Activated naive CD4-positive, alpha-beta T cell treated with anti-CD3 and anti-CD28 coated beads, Interleukin-2, amount 50 U/mL, for 72 hours (primary cell): ENCODE measurements around the gene AKAP8. TPM values are rescaled to one million over a fixed set of nuclear protein-coding genes. Genes with fewer than 3 reads are reported as not detected.
A peak's percentile ranks its signal among the peaks of the same experiment; 100 is the strongest.

Experiments used
- ATAC-seq, 2 donors: fragments of 150-1000 bp; cut with Tn5 transposase; 2 replicates each; pipeline ENCODE4 v1.10.0; 2021; ENCODE audit warnings: mild to moderate bottlenecking in 2 of 2, moderate library complexity in 2 of 2
- DNase-seq, 2 donors: peaks; one replicate each; pipeline ENCODE4 v3.0.0; 2021 to 2022; ENCODE audit warnings: low spot score in 2 of 2
- H3K27ac Mint-ChIP-seq, 2 donors: one replicate each; pipeline ENCODE4 v1.8.0; 2022; ENCODE audit warnings: mild to moderate bottlenecking in 2 of 2, mixed read lengths in 2 of 2
- H3K36me3 Mint-ChIP-seq, 2 donors: one replicate each; pipeline ENCODE4 v1.8.0; 2022; ENCODE audit warnings: mixed read lengths in 2 of 2
- H3K9me3 Mint-ChIP-seq, 2 donors: one replicate each; pipeline ENCODE4 v1.8.0; 2022; ENCODE audit warnings: mixed read lengths in 2 of 2
- total RNA-seq, 2 donors: library from RNA; stranded (reverse); gene quantifications; one replicate each; pipeline ENCODE4 v1.2.3, GENCODE V29; 2022

The AKAP8 gene
- 10 to 100 TPM; 41.1 to 51.4 TPM for total RNA-seq

DNA sequence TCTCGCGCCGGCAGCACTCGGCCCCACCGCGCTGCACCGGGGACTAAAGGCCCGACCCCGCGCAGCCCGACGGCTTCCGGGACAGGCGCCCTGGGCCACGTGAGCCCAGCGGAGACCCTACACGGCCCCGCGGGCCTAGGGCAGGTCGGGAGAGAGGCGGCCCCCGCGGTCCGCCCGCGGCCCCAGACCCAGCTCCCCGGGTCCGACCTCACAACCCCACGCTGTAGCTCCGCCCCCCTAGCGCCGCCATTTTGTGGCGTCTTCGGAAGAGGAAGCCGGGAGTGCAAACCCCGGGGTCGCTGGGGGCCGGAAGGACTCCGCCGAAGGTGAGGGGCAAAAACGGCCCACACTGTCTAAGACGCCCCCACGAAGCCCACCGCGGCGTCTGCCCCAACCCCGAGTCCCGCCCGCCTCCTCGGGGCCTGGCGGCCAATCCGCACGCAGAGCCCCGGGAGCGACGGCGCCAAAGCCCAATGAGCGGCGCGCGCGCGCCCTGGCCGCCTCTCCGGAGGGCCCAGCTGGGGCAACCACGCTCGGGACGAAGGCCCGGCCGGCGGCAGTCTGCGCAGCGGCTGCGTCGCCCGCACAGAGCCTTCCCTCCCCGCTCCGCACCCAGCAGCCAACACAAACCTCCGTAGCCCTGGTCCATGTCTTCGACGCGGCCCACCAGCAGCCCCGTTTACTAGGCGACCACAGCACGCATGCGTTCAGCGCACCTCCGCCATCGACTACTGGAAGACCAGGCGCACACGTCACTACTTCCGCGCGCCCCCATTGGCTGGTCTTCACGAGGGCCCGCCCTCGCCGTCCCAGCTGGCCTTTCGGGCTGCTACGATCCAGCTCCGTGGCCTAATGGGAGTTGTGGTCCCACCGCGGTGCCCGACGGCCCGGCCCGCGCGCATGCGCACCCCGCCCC is at the start of gene AKAP8:
Gene AKAP8, minus strand, starts transcription at position 705 of the 916 bp plus-strand sequence. Its CDS starts 56 bp downstream, at position 649.
- peak within 1 kb of the TSS; percentile 89 to 99 for H3K27ac Mint-ChIP-seq

DNA sequence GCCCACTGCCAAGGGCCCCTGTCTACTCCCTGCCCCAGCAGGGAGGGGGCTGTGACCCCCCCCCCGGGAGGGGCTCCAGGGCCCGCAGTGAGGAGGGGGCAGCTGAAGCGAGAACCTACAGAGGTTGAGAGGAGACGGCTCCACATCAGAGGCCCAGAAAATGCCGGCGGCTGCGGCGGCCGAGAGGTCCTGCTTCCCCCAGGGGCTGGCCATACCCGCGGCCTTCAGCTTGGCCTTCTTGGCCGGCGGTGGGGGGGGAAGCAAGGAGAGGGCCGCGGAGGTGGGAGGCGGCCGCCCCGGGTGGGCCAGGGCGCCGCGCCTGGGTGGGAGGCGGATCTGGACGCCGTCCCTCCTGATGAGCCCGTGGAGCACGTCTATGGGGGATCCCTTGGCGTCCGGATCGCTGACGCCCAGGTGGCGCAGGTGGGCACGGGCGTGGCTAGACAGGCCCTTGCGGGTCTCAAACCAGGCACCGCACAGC is 48.4 kb upstream of the AKAP8 start:
- Mint-ChIP-seq H3K36me3 (peaks cover 29 to 37% of the 10 kb centered on the region in 2 donors), H3K27ac (no peak overlapping the region), H3K9me3 (no peaks in the 10 kb centered on the region)
- DNase-seq: no peak
- no peak for ATAC-seq

More for the DNA sequence above, at the start of gene AKAP8:
- peaks cover 10 to 15% of the 10 kb centered on the region in 2 donors for H3K36me3 Mint-ChIP-seq
- peak; percentile 96 to 99 for DNase-seq
- no peaks in the 10 kb centered on the region for H3K9me3 Mint-ChIP-seq
- peak; percentile 93 for ATAC-seq

DNA sequence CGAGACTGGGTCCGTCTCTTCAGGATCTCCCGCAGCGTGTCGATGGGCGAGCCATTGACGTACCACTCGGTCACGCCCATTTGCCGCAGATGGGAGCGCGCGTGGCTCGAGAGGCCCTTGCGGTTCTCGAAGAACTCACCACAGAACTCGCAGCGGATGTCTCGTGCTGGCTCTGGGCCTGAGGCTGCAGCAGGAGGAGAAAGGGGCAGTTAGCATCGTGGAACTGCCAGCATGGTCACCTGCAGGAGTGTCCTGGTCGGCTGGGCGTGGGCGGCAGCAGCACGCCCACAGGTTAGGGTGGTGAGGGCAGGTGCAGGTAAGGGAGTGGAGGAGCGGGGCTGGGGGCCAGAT is 47.7 kb upstream of the AKAP8 start:
- no peak for DNase-seq
- Mint-ChIP-seq H3K36me3 (peaks cover 32 to 44% of the 10 kb centered on the region in 2 donors), H3K27ac (peak overlapping the region in 1 of 2 donors; percentile 22), H3K9me3 (no peaks in the 10 kb centered on the region)
- no peak for ATAC-seq

DNA sequence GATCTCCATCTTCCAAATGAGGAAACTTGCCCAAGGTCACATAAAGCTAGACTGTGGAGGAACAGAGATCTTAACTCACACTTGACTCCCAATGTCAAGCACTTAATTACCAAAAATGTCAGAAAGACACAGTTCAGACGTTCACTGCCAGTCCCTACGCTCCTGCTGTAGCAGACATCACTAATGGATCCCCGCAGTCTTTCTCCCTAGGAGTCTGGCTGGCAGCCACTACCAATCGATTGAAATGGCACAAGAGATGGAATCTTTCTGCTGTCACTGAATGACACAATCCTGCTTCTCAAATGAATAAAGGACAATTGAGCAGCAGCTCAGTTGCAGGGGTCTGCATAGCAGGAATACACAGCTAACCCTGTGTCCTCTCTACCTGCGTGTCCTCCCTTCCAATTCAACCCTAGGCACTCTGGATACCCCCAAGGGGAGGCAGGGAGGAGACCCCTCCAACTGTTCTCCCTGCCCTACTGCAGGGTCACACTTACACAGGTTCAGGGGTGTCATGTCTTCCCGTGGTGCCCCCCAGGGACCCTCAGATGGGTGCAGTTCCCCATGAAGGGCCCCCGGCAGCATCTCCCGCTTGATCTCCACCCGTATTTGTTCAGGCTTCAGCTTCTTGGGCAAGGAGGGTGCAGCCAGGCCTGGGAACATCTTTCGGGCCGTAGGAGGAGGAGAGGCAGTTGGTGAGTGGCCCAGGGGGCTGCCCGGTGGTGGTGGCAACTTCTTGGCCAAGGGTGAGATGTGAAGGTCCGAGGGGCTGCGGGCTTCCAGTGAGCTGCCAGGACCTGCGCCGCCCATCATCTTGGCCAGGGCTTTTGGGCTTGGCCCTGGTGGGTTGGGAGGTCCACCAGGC is 47.1 kb upstream of the AKAP8 start:
- DNase-seq (no peak), ATAC-seq (no peak)
- Mint-ChIP-seq H3K36me3 (peaks cover 28 to 46% of the 10 kb centered on the region in 2 donors), H3K27ac (peak overlapping the region in 1 of 2 donors; percentile 22), H3K9me3 (no peaks in the 10 kb centered on the region)

DNA sequence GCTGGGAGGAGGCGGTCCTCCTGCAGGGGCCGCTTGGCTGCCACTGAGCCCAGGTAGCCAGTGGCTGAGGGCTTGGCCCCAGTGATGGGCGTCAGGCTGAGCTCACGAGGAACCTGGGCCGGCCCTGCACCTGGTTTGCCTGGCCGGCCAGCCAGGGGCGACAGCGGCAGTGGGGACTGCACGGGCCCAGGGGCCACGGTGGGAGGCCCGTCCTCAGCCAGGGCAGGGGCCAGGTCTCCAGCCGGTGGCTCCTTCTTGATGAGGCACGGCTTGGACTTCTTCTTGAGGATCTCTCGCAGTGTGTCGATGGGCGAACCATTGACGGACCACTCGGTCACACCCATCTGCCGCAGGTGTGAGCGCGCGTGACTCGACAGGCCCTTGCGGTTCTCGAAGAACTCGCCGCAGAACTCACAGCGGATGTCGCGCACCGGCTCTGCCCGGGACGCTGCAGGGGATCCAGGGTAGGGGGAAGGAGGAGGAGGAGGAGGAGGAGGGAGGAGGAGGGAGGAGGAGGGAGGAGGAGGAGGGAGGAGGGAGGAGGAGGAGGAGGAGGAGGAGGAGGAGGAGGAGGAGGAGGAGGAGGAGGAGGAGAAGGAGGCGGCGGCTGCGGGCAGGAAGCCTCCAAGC is 45.8 kb upstream of the AKAP8 start:
- DNase-seq (no peak), ATAC-seq (no peak)
- H3K27ac Mint-ChIP-seq: no peak overlapping the region
- peaks cover 21 to 40% of the 10 kb centered on the region in 2 donors for H3K36me3 Mint-ChIP-seq
- H3K9me3 Mint-ChIP-seq: no peaks in the 10 kb centered on the region

DNA sequence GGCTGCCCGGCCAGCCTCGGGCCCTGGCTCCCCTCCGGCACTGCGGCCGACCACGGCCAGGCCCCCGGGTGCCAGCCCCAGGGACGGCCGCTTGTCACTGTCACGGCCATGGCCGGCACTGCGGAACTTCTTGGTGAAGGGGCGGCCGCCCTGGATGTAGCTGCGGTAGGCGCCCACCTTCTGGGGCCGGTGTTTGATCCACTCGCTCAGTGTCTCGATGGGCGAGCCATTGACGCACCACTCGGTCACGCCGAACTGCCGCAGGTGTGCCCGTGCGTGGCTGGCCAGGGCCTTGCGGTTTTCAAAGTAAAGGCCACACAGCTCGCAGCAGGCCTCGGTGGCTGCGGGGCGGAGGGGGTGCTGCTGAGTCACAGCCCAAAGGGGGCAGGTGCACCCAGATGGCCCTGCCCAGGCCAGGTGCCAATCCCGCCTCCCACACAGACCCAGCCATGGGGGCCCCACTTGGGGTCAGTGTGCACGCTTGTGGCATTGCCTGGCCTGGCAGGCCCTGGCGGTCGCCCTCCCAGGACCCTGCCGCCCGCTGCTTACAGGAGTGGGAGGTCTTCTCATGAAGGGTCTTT is 45.2 kb upstream of the AKAP8 start:
- no peak for ATAC-seq
- no peak for DNase-seq
- H3K27ac Mint-ChIP-seq: no peak overlapping the region
- H3K36me3 Mint-ChIP-seq: peaks cover 21 to 40% of the 10 kb centered on the region in 2 donors
- H3K9me3 Mint-ChIP-seq: no peaks in the 10 kb centered on the region

DNA sequence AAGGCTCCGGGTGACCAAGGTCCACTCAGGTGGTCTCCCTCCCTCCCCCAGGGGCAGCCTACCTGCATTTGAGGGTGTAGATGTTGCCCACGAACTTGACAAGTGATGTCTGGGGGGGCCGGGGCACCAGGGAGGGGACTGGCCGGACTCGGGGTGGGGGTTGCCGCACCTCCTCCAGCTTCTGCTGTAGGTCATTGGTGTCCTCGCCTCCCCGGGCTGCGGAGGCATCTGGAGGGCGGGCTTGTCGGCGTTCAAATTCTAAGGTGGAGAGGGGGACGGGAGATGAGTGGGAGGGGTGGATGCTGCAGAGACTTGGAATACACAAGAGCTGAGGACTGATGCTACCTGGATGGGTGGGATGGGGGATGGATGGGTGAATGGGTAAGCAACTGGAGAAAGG is 44.5 kb upstream of the AKAP8 start:
- peaks cover 21 to 40% of the 10 kb centered on the region in 2 donors for H3K36me3 Mint-ChIP-seq
- DNase-seq: no peak
- ATAC-seq: no peak
- H3K27ac Mint-ChIP-seq: no peak overlapping the region
- H3K9me3 Mint-ChIP-seq: no peaks in the 10 kb centered on the region

DNA sequence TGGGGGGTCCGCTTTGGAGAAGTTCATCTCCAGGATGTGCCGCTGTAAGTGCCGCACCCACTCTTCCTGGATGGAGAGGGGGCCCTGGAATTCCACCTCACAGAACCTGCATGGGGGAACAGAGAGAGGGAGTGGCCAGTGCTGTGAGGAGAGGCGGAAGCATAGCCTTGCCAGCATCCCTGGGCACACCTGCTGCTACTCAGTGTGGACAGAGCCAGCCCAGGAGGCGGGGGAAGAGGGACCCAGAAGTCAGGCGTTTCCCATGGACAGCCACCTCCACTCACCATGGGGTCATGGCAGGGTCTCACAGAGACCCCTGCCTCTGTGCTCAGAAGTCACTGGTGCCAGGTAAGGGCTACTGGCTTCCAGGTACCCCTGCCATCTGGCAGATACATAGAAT is 43.5 kb upstream of the AKAP8 start:
- H3K36me3 Mint-ChIP-seq: peaks cover 30 to 49% of the 10 kb centered on the region in 2 donors
- no peaks in the 10 kb centered on the region for H3K9me3 Mint-ChIP-seq
- ATAC-seq (no peak), DNase-seq (no peak)
- H3K27ac Mint-ChIP-seq: peak overlapping the region in 1 of 2 donors; percentile 63

DNA sequence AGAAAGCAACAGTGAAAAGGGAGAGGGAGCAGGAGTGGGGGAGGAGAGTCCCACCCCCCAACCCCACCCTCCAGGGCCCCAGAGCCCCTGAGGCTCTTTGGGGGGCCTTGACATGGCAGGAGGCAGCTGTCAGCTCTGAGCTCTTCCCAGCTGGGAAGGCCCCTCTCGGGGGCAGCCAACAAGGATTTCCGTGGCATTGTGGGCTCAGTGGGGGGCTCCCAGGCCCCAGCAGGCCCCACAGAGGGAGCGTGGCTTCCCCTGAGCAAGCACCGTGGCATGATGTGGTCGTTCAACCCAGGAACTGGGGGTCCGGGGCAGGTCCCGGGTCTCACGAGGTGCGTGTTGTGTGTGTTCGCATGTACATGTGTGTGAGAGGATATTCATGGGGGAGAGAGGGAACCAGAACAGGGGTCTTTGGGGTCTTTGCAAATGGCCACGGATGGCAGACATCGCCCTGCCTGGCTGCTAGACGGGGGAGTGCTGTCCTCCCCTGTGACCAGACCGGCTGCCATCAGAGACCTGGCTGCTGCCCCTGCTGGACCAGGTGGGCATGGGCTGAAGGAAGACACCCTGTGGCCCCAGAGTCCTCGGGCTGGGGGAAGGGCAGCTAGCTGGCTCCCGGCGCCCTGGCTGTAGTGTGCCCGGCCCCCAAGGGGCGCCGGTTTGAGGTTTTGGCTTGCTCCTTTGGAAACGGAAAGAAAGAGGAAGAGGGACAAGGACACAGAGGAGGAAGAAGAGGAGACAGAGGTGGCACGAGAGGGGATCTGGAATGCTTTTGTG is 42.9 kb upstream of the AKAP8 start:
- peak overlapping the region in 1 of 2 donors; percentile 67 for H3K27ac Mint-ChIP-seq
- H3K9me3 Mint-ChIP-seq: no peaks in the 10 kb centered on the region
- peaks cover 34 to 53% of the 10 kb centered on the region in 2 donors for H3K36me3 Mint-ChIP-seq
- ATAC-seq: no peak
- no peak for DNase-seq

DNA sequence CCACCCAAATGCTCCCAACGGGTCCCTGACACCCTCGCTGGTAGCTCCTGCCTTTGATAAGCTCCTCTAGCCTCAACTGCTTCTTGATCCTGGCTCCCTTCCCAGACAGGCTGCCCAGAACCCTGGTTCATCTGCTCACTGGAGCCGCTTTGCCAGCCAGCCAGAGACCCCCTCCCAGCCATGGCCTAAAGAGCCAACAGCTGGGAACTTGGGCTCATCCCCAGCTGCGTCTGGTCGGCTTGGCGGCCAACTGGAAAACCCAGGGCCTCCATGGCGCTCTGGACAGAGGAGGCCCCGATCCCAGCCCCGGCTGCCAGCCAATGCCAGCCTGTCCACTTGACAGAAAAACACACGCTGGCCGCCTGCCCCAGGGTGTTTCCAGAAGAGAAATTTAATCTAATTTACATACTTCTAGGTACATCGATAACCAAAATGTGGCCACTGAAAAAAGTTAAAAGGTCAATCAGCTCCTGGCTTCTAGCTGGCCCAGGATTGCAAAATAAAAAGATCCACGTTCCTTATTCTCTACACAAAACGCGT is 42.2 kb upstream of the AKAP8 start:
- peaks cover 34 to 48% of the 10 kb centered on the region in 2 donors for H3K36me3 Mint-ChIP-seq
- H3K27ac Mint-ChIP-seq: no peak overlapping the region
- ATAC-seq (no peak), DNase-seq (no peak)
- H3K9me3 Mint-ChIP-seq: no peaks in the 10 kb centered on the region

DNA sequence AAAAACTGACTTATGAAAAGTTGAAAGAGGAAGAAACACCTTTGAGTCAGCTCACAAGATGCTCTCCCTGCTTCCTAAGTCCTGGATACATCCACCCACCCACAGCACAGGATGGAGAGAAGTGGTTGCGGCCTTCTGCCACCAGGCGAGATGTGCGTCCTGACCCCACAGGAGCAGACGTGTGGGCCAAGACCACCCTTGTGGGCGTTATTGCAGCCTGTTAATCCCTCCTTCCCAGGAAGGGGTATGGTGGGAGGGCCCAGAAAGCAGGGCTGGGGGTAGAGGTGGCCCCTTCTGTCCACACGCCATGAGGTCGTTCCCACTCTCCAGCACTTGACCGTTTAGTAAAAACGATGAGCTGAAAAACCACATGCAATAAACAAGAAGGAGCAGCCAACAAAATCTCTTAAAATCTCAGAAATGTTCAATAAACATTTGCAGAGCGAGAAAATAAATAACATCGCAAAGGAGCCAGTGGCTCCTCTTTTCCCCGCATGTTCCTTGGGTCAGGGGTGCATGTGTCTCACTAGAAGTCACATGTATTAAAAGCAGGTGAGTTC is 41.6 kb upstream of the AKAP8 start:
- ATAC-seq (no peak), DNase-seq (no peak)
- Mint-ChIP-seq H3K9me3 (no peaks in the 10 kb centered on the region), H3K27ac (no peak overlapping the region), H3K36me3 (peaks cover 31 to 48% of the 10 kb centered on the region in 2 donors)

DNA sequence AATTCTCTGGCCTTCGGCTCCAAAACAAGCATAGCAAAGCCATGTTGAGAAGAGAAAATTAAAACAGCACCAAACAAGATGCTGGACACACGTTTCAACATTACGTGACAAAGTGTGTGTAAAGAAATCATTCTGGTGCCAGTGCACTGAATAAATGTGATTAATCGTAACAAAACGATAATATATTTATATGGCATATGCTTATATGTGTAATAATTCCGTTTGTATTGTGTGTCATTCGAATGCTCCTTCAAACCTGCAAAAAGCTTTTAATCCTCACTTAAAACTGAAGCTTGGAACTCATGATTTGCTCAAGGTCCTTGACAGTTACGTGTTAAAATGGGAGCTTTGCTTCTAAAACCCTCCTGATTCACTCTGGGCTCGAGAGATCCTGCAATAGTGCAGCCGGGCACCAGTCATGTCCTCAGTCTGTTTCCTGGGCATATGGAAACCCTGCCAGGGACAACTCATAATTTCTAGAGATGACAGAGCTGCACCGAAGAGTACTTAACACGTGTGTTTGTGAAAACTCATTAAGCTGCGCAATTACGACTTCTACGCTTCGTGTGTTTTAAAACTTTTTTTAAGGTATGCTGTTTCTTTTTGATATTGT is 39.9 kb upstream of the AKAP8 start:
- peaks cover 27 to 51% of the 10 kb centered on the region in 2 donors for H3K36me3 Mint-ChIP-seq
- H3K27ac Mint-ChIP-seq: peak overlapping the region; percentile 72 to 94
- no peaks in the 10 kb centered on the region for H3K9me3 Mint-ChIP-seq
- no peak for ATAC-seq
- DNase-seq: no peak

DNA sequence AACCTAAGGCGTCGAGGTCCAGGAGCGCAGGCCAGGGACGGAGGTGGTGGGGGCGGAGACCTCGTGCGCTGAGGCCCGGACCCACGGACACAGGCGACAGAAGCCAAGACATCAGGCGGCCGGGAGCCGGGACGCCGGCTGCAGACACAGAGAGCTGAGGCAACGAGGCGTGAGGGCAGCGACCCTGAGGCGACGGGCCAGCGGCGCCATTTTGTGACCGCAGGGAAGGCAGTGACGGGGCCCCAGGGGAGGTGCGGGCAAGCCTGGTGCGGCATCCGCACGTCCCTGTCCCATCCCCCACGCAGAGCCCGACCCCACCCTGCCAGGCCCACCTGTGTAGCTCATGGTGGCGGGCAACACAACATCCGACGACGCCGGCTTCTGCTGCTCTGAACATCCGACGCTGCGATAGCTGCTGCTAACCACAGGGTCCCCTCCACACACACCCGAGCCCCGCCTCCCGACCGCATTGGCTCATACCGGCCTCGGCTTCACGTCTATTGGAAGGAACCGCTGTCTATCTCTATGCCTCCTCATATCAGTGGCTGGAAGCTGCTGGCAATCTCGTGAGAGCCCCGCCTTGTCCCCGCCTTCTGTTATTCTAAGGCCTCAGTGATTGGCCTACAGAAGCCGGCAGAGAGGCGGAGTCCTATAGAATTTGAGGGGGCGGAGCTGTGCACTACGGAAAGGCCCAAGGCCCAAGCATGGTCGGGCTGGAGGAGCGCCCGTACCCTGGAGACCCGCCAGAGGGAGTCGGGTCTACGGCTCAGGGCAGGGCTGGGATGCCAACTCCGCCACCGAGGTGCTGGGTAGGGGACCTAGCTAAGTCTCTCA is 39.2 kb upstream of the AKAP8 start, which contains the start of gene AKAP8L:
Gene AKAP8L, minus strand, starts transcription at position 410 of the 834 bp plus-strand sequence. Its CDS starts 65 bp downstream, at position 345.
- Mint-ChIP-seq H3K36me3 (peaks cover 26 to 50% of the 10 kb centered on the region in 2 donors), H3K9me3 (no peaks in the 10 kb centered on the region), H3K27ac (peak within 1 kb of the TSS; percentile 94 to 99)
- DNase-seq (peak; percentile 98 to 99), ATAC-seq (peak; percentile 96 to 97)

DNA sequence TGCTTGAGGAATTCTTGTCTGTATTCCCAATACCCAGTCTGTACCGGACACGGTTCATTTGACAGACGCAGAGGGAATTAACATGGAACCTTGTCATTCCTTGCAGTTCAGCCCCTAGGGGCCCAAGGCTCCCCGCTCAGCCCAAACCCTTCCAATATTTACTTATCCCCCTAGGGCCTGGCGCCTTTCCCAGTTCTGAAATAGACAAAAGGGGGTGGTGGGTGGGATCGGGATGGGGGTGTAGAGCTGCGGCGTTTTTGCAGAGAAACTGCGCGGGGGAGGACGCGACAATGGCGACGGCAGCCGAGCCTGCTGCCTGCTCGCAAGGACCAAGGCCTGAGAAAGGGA is 38.6 kb upstream of the AKAP8 start:
- peaks cover 20 to 44% of the 10 kb centered on the region in 2 donors for H3K36me3 Mint-ChIP-seq
- DNase-seq: no peak
- H3K27ac Mint-ChIP-seq: peak overlapping the region; percentile 94 to 99
- no peak for ATAC-seq
- H3K9me3 Mint-ChIP-seq: no peaks in the 10 kb centered on the region
